Measurements from ENCODE around the gene VARS1.

DNA sequence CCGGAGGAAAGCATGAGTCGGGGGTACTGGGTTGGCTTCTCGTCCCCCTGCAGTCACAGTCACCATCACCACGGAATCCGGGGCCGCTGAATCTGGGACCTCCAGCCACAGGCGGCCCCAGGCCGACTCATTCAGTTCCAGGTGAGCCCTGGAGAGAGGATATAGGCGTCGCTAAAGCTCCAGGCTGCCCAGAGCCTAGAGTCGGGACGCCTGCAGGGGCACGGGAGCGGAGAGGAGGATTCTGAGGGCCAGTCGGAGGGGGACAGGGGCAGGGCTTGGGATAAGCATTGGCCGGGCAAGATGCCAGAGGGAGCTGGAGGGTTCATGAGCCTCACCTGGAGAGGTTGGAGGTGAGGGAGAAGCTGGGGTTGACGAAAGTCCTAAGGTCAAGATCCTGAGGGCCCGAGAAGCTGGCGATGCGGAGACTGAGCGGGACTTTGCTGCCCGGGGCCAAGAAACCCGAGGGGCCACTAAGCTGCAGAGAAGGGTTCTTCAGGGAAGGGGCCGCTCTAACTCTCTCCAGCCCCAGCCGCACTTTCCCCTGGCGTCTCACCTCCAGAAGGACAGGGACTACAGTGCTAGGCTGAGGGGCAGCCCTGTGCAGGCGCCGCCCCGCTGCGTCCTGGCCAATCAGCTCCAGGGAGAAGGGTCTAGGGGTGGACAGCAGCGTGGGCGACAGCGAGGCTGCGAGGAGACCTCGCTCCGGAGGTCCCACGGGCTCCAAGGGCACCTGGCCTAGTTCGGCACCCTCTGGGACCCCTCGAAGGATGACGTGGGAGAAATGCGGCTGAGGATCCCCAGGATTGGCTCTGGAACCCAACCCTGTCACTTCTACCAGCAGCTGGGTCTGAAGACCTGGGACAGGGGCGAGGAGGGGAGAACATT is 29.4 kb downstream of the VARS1 start:
- TF ChIP-seq, protein P1, sequence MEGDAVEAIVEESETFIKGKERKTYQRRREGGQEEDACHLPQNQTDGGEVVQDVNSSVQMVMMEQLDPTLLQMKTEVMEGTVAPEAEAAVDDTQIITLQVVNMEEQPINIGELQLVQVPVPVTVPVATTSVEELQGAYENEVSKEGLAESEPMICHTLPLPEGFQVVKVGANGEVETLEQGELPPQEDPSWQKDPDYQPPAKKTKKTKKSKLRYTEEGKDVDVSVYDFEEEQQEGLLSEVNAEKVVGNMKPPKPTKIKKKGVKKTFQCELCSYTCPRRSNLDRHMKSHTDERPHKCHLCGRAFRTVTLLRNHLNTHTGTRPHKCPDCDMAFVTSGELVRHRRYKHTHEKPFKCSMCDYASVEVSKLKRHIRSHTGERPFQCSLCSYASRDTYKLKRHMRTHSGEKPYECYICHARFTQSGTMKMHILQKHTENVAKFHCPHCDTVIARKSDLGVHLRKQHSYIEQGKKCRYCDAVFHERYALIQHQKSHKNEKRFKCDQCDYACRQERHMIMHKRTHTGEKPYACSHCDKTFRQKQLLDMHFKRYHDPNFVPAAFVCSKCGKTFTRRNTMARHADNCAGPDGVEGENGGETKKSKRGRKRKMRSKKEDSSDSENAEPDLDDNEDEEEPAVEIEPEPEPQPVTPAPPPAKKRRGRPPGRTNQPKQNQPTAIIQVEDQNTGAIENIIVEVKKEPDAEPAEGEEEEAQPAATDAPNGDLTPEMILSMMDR (IDR thresholded peaks at IDR 0.05), result no peak
- no peak for TF ChIP-seq POLR2A (IDR thresholded peaks at IDR 0.05)
- no peak for TF ChIP-seq POLR2AphosphoS5 (IDR thresholded peaks at IDR 0.05)
